Upper lobe of left lung (tissue), 4 donors: Measurements from ENCODE around the gene UBE2L3.
"Not testable (repeated sequence)": the region's sequence is repeated elsewhere in the genome, so short reads cannot be mapped to it uniquely, and the experiment has no call there.

ENCODE experiments used
- CTCF ChIP-seq, 6 experiments: fragments of 450-650 bp in 4 of 6; fragments of 200-600 bp in 2 of 6; sonication (generic) in 2 of 6; IDR thresholded peaks; one replicate each; pipeline ENCODE4 v1.5.1; 2016 to 2019; ENCODE audit warnings: antibody characterized with exemption in 6 of 6
- EP300 ChIP-seq, 4 donors: sonication (generic); formaldehyde crosslinking; IDR thresholded peaks; one replicate each; pipeline ENCODE4 v1.5.1; 2017; ENCODE audit warnings: antibody characterized with exemption in 4 of 4, control low read depth in 2 of 4
- POLR2A ChIP-seq, 4 donors: fragments of 450-650 bp; IDR thresholded peaks; one replicate each; pipeline ENCODE4 v1.5.1; 2016 to 2017; ENCODE audit warnings: antibody characterized with exemption in 4 of 4, mild to moderate bottlenecking in 2 of 4

- TF ChIP-seq EP300, CTCF, POLR2A (IDR thresholded peaks at IDR 0.05): not testable (repeated sequence)
These were observed 18.0 kb upstream of the UBE2L3 start for GRCh38 chr22:21549558-21549957.
